GM19395 (cell line): ENCODE measurements around the gene CTTNBP2NL.
"Not testable (repeated sequence)": the region's sequence is repeated elsewhere in the genome, so short reads cannot be mapped to it uniquely, and the experiment has no call there.

Experiments used
- ATAC-seq: cut with Tn5 transposase; IDR thresholded peaks from one replicate; pipeline ENCODE4 v1.9.1; 2021; ENCODE audit warnings: mild to moderate bottlenecking, moderate library complexity; ENCODE audit not compliant: unreplicated experiment

Gene CTTNBP2NL

DNA sequence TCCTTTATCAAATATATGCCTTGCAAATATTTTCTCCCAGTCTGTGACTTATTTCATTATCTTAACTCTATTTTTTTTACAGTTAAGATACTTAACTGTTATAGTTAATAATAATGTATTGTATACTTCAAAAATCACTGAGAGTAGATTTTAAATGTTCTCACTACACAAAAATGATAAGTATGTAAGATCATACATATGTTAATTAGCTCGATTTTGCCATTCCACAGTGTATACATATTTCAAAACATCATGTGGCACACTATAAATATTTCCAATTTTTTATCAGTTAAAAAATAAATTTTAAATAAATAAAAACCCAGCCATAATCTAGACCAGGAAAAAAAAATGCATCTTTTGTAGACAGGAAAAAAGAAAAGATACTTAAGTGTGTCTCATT lies 27.2 kb downstream of the CTTNBP2NL start:
- ATAC-seq: no peak

DNA sequence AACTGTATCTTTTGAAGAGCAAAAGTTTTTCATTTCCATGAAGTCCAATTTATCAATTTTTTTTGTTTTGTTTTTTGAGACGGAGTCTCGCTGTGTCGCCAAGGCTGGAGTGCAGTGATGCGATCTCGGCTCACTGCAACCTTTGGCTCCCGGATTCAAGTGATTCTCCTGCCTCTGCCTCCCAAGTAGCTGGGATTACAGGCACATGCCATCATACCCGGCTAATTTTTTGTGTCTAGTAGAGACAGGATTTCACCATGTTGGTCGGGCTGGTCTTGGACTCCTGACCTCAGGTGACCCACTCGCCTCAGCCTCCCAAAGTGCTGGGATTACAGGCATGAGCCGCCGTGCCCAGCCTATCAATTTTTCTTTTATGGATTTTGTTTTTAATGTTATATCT lies 27.7 kb downstream of the CTTNBP2NL start:
- ATAC-seq: not testable (repeated sequence)

DNA sequence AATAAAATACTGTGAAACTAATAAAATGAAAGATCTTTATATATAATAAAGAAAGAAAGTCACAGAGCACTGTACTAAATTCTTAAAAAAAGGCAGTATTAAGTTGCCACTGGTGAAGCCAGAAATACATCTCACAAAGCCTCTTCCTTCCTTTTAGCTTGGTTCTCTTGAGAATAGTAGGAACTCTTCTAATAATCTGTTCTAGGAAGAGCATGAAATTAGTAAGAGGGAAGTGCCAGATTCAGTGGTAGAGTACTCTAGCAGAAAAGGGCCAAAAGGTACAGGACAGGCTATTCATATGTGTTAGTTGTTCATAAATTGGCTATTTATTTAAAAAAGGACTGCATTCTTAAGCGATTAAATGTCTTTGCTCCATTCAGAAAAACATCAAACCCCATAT lies 33.7 kb downstream of the CTTNBP2NL start:
- ATAC-seq: no peak

DNA sequence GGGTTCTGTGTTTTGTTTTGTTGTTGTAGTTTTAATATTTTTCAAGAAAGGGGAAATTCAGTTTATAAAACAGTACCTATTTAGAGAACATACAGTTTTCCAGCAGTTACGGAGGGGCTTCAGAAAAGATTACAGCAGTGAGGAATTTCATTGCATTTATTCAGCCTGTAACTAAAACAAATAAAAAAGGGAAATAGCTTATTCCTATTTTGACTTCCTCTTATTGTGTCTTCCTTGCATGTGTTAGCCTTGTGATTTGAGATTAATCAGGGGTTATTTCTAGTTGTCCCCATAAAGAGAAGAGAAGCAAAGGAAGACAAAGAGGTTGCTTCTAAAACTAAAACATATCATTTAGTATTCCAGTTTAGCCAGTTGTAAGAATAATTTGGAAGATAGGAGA lies 35.0 kb downstream of the CTTNBP2NL start:
- no peak for ATAC-seq

DNA sequence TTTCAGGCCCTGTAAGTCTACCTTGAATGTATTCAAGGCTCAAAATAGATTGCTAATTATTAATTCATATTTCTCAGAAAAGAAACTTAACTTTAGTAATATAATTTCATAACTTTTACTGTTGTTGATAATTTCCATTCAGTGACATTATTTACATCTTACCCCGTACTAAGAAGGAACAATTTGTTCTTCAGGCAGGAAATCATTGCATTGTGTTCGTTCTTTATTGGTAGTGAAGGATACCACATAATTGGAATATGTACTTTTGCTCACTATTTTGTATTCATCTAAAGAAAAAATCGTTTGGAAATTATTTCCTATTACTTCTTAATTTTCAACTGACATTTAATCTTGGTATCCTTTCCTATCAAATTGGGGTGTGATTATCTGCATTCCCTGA lies 39.4 kb downstream of the CTTNBP2NL start:
- no peak for ATAC-seq

DNA sequence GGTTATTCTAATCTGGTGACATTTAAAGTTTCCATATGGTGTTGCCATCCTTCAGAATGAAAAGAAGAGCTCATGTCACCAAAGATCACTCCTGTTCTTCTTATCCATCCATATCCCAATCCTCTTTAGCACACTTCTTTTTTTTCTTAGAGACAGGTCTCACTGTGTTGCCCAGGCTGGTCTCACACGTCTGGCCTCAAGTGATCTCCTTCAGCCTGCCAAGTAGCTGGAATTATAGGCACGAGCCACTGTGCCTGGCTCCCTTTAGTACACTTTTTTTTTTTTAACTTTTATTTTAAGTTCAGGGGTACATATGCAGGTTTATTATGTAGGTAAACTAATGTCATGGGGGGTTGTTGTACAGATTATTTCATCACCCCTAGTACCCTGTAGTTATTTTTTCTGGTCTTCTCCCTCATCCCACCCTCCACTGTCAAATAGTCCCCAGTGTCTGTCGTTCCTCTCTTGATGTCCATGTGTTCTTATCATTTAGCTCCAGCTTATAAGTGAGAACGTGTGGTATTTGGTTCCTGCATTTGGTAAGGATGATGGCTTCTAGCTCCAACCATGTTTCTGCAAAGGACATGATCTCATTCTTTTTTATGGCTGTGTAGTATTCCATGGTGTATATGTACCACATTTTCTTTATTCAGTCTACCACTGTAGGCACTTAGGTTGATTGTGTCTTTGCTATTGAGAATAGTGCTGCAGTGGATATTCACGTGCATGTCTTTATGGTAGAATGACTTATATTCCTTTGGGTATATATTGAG lies 40.6 kb downstream of the CTTNBP2NL start:
- no peak for ATAC-seq

DNA sequence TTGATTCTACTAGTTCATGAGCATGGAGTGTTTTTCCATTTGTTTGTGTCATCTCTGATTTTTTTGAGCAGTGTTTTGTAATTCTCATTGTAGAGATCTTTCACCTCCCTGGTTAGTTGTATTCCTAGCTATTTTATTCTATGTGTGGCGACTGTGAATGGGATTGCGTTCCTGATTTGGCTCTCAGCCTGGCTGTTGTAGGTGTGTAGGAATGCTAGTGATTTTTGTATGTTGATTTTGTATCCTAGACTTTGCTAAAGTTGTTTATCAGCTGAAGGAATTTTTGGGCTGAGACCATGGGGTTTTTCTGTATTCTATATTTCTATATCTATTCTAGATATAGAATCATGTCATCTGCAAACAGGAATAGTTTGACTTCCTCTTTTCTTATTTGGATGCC lies 42.1 kb downstream of the CTTNBP2NL start:
- not testable (repeated sequence) for ATAC-seq

DNA sequence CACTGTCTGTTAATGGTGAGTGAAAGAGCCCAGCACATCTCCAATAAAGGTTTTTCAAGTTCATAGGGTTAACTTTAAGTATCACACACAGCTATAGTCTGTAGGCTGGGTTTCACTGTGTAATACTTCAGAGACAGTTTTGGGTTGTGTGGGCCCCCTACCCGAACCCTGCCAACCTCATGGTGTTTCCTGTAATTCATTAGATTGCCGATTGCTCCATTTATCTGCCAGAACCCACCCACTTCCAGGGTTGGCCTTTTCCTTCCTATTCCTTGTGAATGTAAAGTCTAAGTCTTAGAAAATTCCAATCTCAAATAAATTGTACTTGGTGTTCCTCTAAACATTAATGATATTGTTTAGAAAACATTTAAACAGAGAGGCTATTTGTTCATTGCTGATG lies 43.6 kb downstream of the CTTNBP2NL start:
- no peak for ATAC-seq

DNA sequence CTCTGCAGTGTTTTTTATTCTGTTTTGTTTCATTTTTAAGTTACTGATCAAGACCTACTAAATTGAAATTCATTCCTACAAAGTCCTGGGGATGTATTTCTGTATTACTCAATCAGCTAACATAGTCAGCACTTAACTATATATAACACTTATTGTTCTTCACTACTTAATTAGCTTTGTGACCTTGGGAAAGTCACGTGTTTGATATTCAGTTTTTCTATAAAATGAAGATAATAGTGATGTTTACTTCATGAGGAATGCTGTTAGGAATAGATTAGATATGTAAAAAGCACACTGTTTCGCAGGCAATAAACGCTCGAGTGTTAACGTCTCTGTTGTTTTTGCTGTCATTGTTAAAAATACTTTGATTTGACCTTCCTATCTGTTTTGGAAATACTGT lies 44.6 kb downstream of the CTTNBP2NL start:
- ATAC-seq: no peak

DNA sequence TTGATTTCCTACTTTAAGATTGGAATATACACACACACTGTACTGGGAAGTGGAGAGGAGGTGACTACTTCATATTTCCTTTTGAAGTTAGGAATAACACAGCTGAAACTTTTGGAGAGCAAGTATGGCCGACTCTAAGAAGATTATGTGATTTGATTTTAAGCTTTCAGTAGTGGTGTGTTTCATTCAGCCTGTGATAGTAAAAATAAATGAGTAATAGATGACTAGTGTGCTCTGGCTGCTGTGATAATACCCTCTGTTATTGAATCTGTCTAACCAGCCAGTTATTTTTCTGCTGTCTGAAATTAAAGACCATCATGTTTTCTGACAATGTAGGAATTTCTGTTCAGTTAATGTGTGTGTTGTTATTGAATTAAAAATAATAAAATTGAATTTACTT lies 48.3 kb downstream of the CTTNBP2NL start:
- ATAC-seq: no peak

DNA sequence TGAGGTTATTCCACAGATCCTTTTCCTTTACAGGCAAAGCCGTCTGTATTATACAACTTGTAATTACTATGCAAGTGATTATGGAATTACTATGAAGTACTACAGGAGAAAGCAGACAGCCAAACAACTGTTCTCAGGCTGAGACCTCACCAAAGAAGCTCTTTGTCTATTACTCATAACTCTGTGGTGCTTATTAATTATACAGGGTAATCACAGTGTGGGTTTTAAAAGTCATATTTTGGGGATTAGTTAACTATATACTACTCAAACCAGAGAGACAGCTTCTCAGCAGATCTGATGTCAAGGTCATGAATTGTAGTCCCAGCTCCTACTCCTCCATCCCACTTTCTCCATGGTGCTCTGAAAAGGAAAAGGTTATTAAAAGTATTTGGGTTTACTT lies 49.6 kb downstream of the CTTNBP2NL start:
- no peak for ATAC-seq

DNA sequence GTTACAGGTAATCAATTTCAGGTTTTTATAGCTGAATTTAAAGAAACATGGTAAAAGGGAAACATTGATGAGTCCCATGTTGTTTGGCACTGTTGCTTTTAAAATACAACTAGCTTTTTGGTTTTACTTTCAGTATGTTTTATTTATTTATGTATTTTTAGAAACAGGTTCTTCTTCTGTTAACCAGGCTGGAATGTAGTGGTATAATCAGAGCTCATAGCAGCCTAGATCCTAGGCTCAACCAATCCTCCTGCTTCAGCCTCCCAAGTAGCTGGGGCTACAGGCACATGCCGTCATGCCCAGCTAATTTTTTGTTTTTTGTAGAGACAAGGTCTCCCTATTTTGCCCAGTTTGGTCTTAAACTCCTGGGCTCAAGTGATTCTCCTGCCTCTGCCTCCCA lies 50.4 kb downstream of the CTTNBP2NL start:
- no peak for ATAC-seq

DNA sequence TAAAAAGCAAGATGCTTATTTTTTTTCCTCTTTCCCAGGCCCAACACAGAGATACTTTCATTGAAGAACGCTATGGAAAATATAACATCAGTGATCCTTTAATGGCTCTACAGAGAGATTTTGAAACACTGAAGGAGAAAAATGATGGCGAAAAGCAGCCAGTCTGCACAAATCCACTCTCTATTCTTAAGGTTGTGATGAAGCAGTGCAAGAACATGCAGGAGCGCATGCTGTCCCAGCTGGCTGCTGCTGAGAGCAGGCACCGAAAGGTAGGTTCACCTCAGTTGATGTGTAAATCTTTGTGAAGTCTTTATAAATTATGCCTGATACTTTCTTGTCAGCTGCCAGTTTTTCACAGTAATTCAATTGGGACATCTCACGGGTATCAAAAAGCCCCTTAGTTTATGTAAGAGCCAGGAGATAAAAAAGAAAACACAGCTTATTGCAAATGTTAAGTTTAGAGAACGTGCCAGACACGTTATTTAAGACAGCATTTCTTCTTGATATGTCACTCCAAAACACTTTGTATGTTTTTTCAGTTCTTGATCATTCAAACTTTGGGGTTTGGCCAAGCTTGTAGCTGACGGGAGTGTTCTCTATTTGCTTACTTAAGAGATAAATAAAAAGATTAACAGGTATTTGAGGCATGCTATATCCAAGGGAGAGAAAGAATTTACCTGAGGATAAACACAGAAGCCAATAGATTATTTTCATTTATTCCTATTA lies 53.1 kb downstream of the CTTNBP2NL start:
- no peak for ATAC-seq

DNA sequence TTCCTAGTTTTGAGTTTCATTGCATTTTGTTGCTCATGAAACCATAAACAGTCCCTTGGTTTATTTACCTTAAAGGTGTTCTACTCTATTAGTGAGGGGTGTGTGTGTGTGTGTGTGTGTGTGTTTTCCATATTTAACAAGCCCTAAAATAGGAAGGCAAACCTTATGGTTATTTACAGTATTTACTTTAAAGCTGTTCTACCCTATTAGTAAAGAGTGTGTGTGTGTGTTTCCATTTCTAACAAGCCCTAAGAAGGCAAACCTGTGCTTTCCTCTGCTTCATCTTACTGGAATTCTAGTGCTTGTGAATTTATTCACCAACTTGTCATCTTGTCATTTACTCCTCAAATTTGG lies 53.6 kb downstream of the CTTNBP2NL start:
- ATAC-seq: no peak

DNA sequence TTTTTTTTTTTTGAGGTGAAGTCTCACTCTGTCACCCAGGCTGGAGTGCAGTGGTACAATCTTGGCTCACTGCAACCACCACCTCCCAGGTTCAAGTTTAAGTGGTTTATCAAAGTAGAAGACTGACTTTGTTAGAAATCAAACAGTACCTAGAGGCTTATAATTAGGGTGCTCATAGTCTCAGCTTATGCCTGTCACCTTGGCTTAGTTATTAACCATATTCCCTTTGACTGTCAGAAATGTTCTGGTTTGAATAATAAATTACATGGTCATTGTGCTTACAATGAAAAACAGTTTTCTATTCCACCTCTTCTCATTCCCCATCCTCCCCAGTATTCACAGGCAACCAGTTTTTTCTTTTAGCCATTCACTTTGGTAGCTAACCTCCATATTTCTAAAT lies 54.8 kb downstream of the CTTNBP2NL start:
- ATAC-seq: no peak

DNA sequence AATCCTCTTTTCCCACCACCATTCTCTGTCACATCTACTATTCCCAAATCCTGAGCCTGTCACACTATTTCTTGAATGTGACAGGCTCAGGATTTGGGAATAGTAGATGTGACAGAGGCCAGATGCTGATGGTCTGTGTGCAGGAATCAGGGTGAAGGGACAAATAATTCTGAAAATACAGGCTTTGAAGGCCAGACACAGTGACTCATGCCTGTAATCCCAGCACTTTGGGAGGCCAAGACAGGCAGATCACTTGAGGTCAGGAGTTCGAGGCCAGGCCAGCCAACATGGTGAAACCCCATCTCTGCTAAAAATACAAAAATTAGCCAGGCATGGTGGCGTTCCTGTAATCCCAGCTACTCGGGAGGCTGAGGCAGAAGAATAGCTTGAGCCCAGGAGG lies 55.3 kb downstream of the CTTNBP2NL start:
- ATAC-seq: not testable (repeated sequence)

DNA sequence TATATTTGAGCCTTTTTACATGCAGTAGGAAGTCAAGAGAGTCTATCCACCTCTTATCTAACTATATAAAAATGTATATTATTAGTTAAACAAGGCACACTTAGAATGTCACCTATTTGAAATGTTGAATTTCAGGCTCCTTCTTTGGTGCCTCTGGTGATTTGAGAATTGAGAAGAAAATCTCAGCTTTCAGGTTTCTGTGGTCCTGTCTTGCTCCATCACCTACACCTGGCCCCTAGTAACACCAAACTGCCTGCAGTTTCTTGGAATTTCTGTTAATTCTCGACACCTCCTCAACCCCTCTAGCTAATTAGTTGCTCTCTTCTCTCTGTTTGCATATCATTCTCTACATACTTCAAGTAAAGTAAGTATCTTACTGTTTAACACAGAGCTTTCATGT lies 57.9 kb downstream of the CTTNBP2NL start:
- ATAC-seq: no peak

DNA sequence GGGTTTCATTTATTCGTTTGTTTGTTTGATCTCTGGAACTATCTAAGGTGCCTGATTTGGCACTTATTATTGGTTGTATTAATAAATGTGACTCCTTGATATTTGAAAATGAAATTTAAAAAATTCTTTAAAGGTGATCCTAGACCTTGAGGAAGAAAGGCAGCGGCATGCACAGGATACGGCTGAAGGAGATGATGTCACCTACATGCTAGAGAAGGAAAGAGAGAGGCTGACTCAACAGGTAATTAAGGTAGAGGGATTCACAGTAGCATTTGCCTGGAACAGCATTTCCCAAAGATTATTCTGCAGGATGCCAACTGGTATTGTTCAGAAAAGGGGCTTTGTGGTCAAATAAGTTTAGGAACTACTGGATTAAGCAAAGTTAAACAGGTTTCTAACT lies 58.3 kb downstream of the CTTNBP2NL start:
- no peak for ATAC-seq

DNA sequence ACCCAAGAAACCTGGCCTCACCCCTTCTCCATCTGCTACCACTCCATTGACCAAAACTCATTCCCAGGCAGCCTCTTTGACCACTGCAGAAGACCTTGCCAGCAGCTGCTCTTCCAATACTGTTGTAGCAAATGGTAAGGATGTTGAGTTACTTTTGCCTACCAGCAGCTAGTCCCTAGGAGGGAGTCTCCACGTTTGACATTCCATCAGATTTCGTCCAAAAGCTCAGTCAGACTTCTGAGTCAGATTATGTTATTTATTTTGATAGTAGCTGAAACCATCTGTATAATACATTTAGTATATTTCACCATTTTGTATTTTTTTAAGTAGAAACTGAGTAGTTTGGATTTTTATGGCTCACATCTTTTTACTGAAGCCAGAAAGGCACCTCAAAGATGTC lies 61.2 kb downstream of the CTTNBP2NL start:
- ATAC-seq: no peak

DNA sequence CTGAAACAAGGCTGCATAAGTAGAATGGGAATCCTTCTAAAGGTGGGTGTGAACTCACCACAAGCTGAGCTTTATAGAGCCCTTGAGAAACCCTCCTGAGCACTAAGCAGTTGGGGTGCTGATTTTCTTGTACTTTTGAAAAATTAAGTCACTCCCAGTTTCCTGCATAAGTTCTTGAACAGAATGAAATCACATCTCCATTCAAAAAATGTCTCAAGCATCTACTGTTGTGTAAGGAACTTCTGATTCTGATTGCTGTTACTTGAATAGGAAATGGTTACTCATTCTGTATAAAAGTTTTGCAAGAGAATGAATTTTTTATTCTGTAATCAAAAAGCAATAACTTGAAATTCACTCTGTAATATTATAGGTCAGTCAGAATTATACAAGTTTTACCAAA lies 61.9 kb downstream of the CTTNBP2NL start:
- ATAC-seq: no peak

DNA sequence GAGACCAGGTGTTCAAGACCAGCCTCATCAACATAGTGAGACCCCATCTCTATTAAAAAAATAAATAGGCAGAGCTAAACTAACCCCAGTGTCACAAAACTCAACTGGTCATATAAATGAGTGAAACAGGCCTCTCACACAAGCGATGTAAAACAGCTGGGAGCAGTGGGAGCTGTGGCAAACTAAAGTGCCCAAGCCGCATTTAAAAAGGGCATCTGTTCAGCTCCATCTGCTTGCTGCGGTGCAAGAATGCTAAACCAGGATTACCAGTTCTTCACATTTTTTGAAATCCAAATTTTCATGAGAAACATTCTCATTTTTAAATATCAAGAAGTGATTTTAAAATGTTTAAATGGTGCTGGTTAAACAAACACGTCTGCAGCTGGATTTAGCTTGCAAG lies 62.7 kb downstream of the CTTNBP2NL start:
- ATAC-seq: no peak

DNA sequence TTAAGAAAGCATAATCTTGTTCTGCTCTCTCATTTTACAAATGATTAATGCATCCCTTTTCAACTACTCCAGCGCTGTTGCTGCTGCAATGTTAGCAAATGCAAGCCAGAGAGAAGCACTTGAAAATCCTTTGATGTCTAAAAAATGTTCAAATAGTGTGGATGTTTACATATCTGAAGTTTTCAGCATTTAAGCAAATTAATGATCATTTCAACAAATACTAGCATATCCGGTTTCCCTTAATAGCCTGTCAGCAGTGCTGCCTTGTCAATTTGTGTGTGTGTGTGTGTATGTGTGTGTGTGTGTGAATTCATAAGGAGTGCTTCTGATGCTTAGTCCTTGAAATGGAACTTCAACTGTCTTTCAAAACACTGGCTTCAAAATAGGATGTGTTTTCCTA lies 64.6 kb downstream of the CTTNBP2NL start:
- ATAC-seq: no peak
